NCI-H146 (cell line): ENCODE results near the gene BCOR.

Experiments used
- DNase-seq: peaks from one replicate; lab custom pipeline; 2025; lab: John Stamatoyannopoulos, UW

Gene BCOR

GRCh38 chrX:40003428-40004245 is 94.1 kb downstream of the BCOR start:
- no peak for DNase-seq

- no peak for DNase-seq
These were observed 94.7 kb downstream of the BCOR start for GRCh38 chrX:40003071-40003427.
